ENCODE data around the gene DTNBP1. TPM values are rescaled to one million over a fixed set of nuclear protein-coding genes. Genes with fewer than 3 reads are reported as not detected.
A peak's percentile ranks its signal among the peaks of the same experiment; 100 is the strongest.

The DTNBP1 gene
- total RNA-seq, 6 donors from 2014 or later: 16.2 to 33.5 (median 21.3) TPM

DNA sequence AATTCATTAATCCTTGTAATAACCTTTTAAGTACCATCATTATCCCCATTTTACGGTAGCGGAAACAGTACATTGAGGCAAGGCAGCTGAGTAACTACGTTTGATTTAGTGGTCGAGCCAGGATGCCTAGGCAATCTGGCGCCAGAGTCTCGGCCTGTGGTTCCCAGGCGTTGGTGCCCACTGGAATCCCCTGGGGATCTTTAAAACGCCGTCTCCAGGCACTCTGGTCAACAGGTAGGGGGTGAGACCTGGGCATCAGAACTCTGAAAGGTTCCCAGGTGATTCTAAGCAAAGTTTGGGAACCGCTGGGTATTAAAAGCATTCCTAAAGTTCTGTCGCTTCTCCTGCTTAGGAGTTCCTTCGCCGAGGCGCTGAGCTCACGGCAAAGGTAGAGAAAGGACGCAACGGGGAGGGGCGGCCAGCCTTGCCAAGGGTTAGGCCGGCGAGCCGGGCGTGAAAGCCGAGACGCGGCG lies 939 bp downstream of the DTNBP1 start:
- Histone ChIP-seq H3K27me3 (no peaks in the 10 kb centered on the region), H3K27ac (peak overlapping the region; percentile 78 to 93 (median 88)), H3K9me3 (no peaks in the 10 kb centered on the region), H3K4me1 (peaks cover 8 to 15% (median 13%) of the 10 kb centered on the region in 4 donors), H3K36me3 (no peaks in the 10 kb centered on the region), H3K4me3 (peak overlapping the region; percentile 80 to 99 (median 86))
- DNase-seq (no peak), ATAC-seq (ENCODE audit: low FRiP score in 2 of 2) (no peak)
- TF ChIP-seq POLR2AphosphoS5 (IDR thresholded peaks at IDR 0.05) (no peak), POLR2A (IDR thresholded peaks at IDR 0.05) (no peak), EP300 (IDR thresholded peaks at IDR 0.05) (no peak)
- TF ChIP-seq, protein P1, sequence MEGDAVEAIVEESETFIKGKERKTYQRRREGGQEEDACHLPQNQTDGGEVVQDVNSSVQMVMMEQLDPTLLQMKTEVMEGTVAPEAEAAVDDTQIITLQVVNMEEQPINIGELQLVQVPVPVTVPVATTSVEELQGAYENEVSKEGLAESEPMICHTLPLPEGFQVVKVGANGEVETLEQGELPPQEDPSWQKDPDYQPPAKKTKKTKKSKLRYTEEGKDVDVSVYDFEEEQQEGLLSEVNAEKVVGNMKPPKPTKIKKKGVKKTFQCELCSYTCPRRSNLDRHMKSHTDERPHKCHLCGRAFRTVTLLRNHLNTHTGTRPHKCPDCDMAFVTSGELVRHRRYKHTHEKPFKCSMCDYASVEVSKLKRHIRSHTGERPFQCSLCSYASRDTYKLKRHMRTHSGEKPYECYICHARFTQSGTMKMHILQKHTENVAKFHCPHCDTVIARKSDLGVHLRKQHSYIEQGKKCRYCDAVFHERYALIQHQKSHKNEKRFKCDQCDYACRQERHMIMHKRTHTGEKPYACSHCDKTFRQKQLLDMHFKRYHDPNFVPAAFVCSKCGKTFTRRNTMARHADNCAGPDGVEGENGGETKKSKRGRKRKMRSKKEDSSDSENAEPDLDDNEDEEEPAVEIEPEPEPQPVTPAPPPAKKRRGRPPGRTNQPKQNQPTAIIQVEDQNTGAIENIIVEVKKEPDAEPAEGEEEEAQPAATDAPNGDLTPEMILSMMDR (IDR thresholded peaks at IDR 0.05): no peak
- WGBS, 2 donors: 9 to 10% methylated on average over 26 of the region's 26 CpGs

- Histone ChIP-seq H3K27me3 (no peaks in the 10 kb centered on the region), H3K4me1 (peaks cover 8 to 15% (median 13%) of the 10 kb centered on the region in 4 donors), H3K27ac (no peak overlapping the region), H3K9me3 (no peaks in the 10 kb centered on the region), H3K36me3 (no peaks in the 10 kb centered on the region), H3K4me3 (no peak overlapping the region)
- DNase-seq: no peak
- ATAC-seq (ENCODE audit: low FRiP score in 2 of 2): no peak
- WGBS, 2 donors: 86 to 92% methylated on average over 7 of the region's 7 CpGs
- TF ChIP-seq POLR2AphosphoS5 (IDR thresholded peaks at IDR 0.05) (no peak), EP300 (IDR thresholded peaks at IDR 0.05) (no peak), POLR2A (IDR thresholded peaks at IDR 0.05) (no peak)
- TF ChIP-seq, protein P1 (IDR thresholded peaks at IDR 0.05): no peak
Measured at GRCh38 chr6:15659181-15659580, 3.6 kb downstream of the DTNBP1 start.

DNA sequence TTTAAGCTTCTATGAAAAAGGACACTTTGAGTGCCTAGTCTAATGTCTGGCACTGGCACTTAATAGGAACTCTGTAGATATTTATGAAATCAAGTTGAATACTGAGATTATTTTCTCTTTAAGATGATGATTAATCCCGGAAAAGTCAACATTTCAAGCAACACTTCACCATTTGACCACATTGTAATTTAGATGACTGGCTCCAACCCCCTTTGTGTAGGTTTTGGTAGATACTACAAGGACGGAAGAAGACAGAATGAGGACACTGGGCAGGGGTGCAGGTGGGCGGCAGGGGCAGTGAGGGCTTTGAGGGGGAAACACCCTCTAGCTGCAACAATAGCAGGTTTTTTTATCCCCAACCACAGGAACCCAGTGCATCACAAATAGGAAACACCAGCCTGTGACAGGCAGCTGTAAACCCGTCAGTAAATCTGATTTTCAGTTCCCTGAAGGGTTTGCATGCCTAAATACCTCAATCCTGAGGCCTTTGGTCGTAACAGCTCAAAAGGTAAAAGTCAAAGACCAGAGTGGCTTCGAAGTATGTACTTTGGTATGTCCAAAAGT lies 4.6 kb downstream of the DTNBP1 start:
- 72 to 75% methylated on average over 6 of the region's 6 CpGs for WGBS, 2 donors

GRCh38 chr6:15657290-15657689 lies 5.5 kb downstream of the DTNBP1 start:
- ATAC-seq (ENCODE audit: low FRiP score in 2 of 2): no peak
- no peak for TF ChIP-seq POLR2AphosphoS5 (IDR thresholded peaks at IDR 0.05)
- TF ChIP-seq, protein P1 (IDR thresholded peaks at IDR 0.05): no peak
- no peak for TF ChIP-seq POLR2A (IDR thresholded peaks at IDR 0.05)
- TF ChIP-seq EP300 (IDR thresholded peaks at IDR 0.05): no peak
- Histone ChIP-seq H3K9me3 (no peaks in the 10 kb centered on the region), H3K4me1 (peaks cover 4 to 13% (median 9%) of the 10 kb centered on the region in 4 donors), H3K36me3 (no peaks in the 10 kb centered on the region), H3K27ac (no peak overlapping the region), H3K27me3 (no peaks in the 10 kb centered on the region), H3K4me3 (no peak overlapping the region)
- WGBS, 2 donors: 84 to 87% methylated on average over 2 of the region's 2 CpGs
- DNase-seq: no peak

More for the DNA sequence above, 4.6 kb downstream of the DTNBP1 start:
- no peak for DNase-seq
- Histone ChIP-seq H3K4me1 (peaks cover 7 to 13% (median 11%) of the 10 kb centered on the region in 4 donors), H3K27me3 (no peaks in the 10 kb centered on the region), H3K36me3 (no peaks in the 10 kb centered on the region), H3K9me3 (no peaks in the 10 kb centered on the region), H3K4me3 (no peak overlapping the region), H3K27ac (no peak overlapping the region)
- TF ChIP-seq, protein P1 (IDR thresholded peaks at IDR 0.05): no peak
- TF ChIP-seq EP300 (IDR thresholded peaks at IDR 0.05): no peak
- TF ChIP-seq POLR2AphosphoS5 (IDR thresholded peaks at IDR 0.05): no peak
- TF ChIP-seq POLR2A (IDR thresholded peaks at IDR 0.05): no peak
- ATAC-seq (ENCODE audit: low FRiP score in 2 of 2): no peak

GRCh38 chr6:15656145-15656544 lies 6.7 kb downstream of the DTNBP1 start:
- TF ChIP-seq EP300 (IDR thresholded peaks at IDR 0.05) (no peak), POLR2AphosphoS5 (IDR thresholded peaks at IDR 0.05) (no peak), POLR2A (IDR thresholded peaks at IDR 0.05) (no peak)
- TF ChIP-seq, protein P1 (IDR thresholded peaks at IDR 0.05): no peak
- no peak overlapping the region for H3K4me3 ChIP-seq
- no peaks in the 10 kb centered on the region for H3K27me3 ChIP-seq
- 89 to 95% methylated on average over 3 of the region's 3 CpGs for WGBS, 2 donors
- H3K27ac ChIP-seq: no peak overlapping the region
- H3K9me3 ChIP-seq: no peaks in the 10 kb centered on the region
- DNase-seq (no peak), ATAC-seq (ENCODE audit: low FRiP score in 2 of 2) (no peak)
- H3K4me1 ChIP-seq: peaks cover 0 to 3% (median under 1%) of the 10 kb centered on the region in 4 donors
- no peaks in the 10 kb centered on the region for H3K36me3 ChIP-seq
